Panc1 (cell line): ENCODE measurements around the gene MPHOSPH6. TPM values are rescaled to one million over a fixed set of nuclear protein-coding genes. Genes with fewer than 3 reads are reported as not detected.
"Not testable (repeated sequence)": the region's sequence is repeated elsewhere in the genome, so short reads cannot be mapped to it uniquely, and the experiment has no call there.

ENCODE experiments used
- ATAC-seq: fragments of 200-7000 bp; cut with Tn5 transposase; 2 replicates; pipeline ENCODE4 v1.9.1; 2020; ENCODE audit warnings: mild to moderate bottlenecking, moderate library complexity
- BruUV-seq: library from RNA; stranded (reverse); fragments of 400-500 nt; replicated peaks from 2 replicates; lab custom pipeline; 2021; lab: Mats Ljungman, UMichigan
- CTCF ChIA-PET: fragments of 300-600 bp; sonication (Branson Sonifier 250); formaldehyde crosslinking; loops from one replicate; lab custom pipeline; 2022; ENCODE audit warnings: antibody characterized with exemption; lab: Charles Lee
- POLR2A ChIA-PET: fragments of 300-600 bp; sonication (Branson Sonifier 250); formaldehyde crosslinking; loops from one replicate; lab custom pipeline; 2022; ENCODE audit warnings: antibody characterized with exemption; lab: Charles Lee
- DNase-seq: peaks from one replicate; pipeline ENCODE4 v3.0.0-alpha.2; 2010; ENCODE audit warnings: low read depth, low spot score
- H3K27ac ChIP-seq: 2 replicates; pipeline ENCODE4 v1.5.1; 2011; ENCODE audit warnings: mild to moderate bottlenecking, low read length, inconsistent platforms
- H3K27me3 ChIP-seq: fragments of 200-500 bp; sonication (Bioruptor generic); 2 replicates; pipeline ENCODE4 v1.6.0; 2014; ENCODE audit warnings: low read length, inconsistent platforms; ENCODE audit not compliant: control insufficient read depth, insufficient read depth
- H3K36me3 ChIP-seq: fragments of 200-500 bp; sonication (Bioruptor generic); 2 replicates; pipeline ENCODE4 v1.5.1; 2014; ENCODE audit warnings: inconsistent platforms, mild to moderate bottlenecking, low read length, moderate library complexity; ENCODE audit not compliant: control insufficient read depth, insufficient read depth
- H3K4me1 ChIP-seq: 2 replicates; pipeline ENCODE4 v1.5.1; 2011; ENCODE audit warnings: inconsistent platforms, mild to moderate bottlenecking, low read length, moderate library complexity; ENCODE audit not compliant: control insufficient read depth, insufficient read depth
- H3K4me3 ChIP-seq, 2 experiments: 2 replicates each; pipeline ENCODE4 v1.5.1; 2011 to 2012; ENCODE audit warnings: low read depth in 2 of 2, low read length in 2 of 2, mild to moderate bottlenecking in 2 of 2, inconsistent platforms in 1 of 2, moderate library complexity in 1 of 2
- H3K9me3 ChIP-seq: fragments of 200-500 bp; sonication (Bioruptor generic); 2 replicates; pipeline ENCODE4 v1.5.1; 2014; ENCODE audit warnings: low read depth, mild to moderate bottlenecking, inconsistent platforms, low read length, moderate library complexity; ENCODE audit not compliant: control insufficient read depth, insufficient read depth
- POLR2AphosphoS5 ChIP-seq: IDR thresholded peaks from 2 replicates; pipeline ENCODE4 v1.6.1; 2012; ENCODE audit warnings: mild to moderate bottlenecking, low read depth, low read length, moderate library complexity
- SIN3A ChIP-seq: IDR thresholded peaks from 2 replicates; pipeline ENCODE4 v1.6.1; 2012; ENCODE audit warnings: low read depth, mild to moderate bottlenecking, low read length, moderate library complexity, borderline replicate concordance; ENCODE audit not compliant: insufficient read depth
- TCF7L2 ChIP-seq: IDR thresholded peaks from 2 replicates; pipeline ENCODE4 v1.6.1; 2011; ENCODE audit warnings: mild to moderate bottlenecking, low read depth, low read length, inconsistent platforms
- in situ Hi-C: cut with HindIII; loops from 2 replicates; pipeline ENCODE4 v1.10.0; 2016; ENCODE audit warnings: low sequenced_read_pairs, low pct_unique_long_range_greater_than_20kb
- intact Hi-C: fragments of 100-400 bp; cut with micrococcal nuclease; formaldehyde crosslinking; loops from one replicate; pipeline ENCODE4 v1.10.0; 2022; ENCODE audit not compliant: unreplicated experiment
- total RNA-seq: library from RNA; stranded (reverse); gene quantifications from one replicate; pipeline ENCODE4 v1.2.1, GENCODE V29; 2021; ENCODE audit not compliant: unreplicated experiment
- TF ChIP-seq, protein P1 (sequence below), 2 experiments: IDR thresholded peaks; 2 replicates each; pipeline ENCODE4 v1.6.1; 2011 to 2012; ENCODE audit warnings: low read depth in 2 of 2, control low read depth in 1 of 2, low read length in 1 of 2, mild to moderate bottlenecking in 1 of 2, moderate library complexity in 1 of 2; ENCODE audit not compliant: insufficient read depth in 1 of 2
- TF ChIP-seq, protein P2 (sequence below): fragments of 450-650 bp; IDR thresholded peaks from 2 replicates; pipeline ENCODE4 v1.5.1; 2017; ENCODE audit warnings: mild to moderate bottlenecking

MPHOSPH6 gene
- total RNA-seq, 1 experiment from 2014 or later, result 36.7 TPM

DNA sequence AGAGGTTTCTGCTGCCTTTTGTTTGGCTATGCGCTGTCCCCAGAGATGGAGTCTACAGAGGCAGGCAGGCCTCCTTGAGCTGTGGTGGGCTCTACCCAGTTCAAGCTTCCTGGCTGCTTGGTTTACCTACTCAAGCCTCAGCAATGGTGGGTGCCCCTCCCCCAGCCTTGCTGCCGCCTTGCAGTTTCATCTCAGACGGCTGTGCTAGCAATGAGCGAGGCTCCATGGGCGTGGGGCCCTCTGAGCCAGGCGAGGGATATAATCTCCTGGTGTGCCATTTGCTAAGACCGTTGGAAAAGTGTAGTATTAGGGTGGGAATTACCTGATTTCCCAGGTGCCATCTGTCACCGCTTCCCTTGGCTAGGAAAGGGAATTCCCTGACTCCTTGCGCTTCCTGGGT, 39.3 kb upstream of the MPHOSPH6 start:
- BruUV-seq, H3K4me1 ChIP-seq, in situ Hi-C loops, DNase-seq, CTCF ChIA-PET, H3K36me3 ChIP-seq, H3K9me3 ChIP-seq, H3K4me3 ChIP-seq, intact Hi-C loops, H3K27ac ChIP-seq, POLR2A ChIA-PET, ATAC-seq, H3K27me3 ChIP-seq: not testable (repeated sequence)

DNA sequence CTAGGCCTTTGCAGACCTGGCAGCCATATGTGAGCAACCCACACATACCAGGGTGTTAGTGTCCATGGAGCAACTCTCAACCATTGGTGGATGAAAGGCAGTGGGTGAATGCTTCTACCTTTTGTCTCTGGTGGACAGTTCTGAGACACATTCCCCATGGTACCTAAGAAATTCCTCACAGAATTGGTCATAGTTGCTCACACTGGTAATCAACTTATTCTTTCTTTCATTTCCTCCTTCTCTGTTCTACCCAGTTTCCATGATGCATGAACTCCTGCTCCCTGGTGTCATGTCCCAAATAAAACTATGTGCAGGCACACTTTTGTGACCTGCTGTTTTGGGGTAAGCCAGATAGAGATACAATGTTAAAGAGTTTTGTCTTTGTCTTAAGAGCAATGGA, 33.2 kb upstream of the MPHOSPH6 start:
- ChIA-PET POLR2A (no interaction called here), CTCF (no interaction called here)
- H3K27ac ChIP-seq, result no peak overlapping the region
- in situ Hi-C loops, result no loop called here
- no peak for TF ChIP-seq SIN3A
- TF ChIP-seq POLR2AphosphoS5, result no peak
- TF ChIP-seq, protein P1, sequence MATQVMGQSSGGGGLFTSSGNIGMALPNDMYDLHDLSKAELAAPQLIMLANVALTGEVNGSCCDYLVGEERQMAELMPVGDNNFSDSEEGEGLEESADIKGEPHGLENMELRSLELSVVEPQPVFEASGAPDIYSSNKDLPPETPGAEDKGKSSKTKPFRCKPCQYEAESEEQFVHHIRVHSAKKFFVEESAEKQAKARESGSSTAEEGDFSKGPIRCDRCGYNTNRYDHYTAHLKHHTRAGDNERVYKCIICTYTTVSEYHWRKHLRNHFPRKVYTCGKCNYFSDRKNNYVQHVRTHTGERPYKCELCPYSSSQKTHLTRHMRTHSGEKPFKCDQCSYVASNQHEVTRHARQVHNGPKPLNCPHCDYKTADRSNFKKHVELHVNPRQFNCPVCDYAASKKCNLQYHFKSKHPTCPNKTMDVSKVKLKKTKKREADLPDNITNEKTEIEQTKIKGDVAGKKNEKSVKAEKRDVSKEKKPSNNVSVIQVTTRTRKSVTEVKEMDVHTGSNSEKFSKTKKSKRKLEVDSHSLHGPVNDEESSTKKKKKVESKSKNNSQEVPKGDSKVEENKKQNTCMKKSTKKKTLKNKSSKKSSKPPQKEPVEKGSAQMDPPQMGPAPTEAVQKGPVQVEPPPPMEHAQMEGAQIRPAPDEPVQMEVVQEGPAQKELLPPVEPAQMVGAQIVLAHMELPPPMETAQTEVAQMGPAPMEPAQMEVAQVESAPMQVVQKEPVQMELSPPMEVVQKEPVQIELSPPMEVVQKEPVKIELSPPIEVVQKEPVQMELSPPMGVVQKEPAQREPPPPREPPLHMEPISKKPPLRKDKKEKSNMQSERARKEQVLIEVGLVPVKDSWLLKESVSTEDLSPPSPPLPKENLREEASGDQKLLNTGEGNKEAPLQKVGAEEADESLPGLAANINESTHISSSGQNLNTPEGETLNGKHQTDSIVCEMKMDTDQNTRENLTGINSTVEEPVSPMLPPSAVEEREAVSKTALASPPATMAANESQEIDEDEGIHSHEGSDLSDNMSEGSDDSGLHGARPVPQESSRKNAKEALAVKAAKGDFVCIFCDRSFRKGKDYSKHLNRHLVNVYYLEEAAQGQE (IDR thresholded peaks at IDR 0.05; ENCODE audit: insufficient read depth in 1 of 2, low read depth in 2 of 2, low read length in 1 of 2), result no peak
- TF ChIP-seq, protein P2, sequence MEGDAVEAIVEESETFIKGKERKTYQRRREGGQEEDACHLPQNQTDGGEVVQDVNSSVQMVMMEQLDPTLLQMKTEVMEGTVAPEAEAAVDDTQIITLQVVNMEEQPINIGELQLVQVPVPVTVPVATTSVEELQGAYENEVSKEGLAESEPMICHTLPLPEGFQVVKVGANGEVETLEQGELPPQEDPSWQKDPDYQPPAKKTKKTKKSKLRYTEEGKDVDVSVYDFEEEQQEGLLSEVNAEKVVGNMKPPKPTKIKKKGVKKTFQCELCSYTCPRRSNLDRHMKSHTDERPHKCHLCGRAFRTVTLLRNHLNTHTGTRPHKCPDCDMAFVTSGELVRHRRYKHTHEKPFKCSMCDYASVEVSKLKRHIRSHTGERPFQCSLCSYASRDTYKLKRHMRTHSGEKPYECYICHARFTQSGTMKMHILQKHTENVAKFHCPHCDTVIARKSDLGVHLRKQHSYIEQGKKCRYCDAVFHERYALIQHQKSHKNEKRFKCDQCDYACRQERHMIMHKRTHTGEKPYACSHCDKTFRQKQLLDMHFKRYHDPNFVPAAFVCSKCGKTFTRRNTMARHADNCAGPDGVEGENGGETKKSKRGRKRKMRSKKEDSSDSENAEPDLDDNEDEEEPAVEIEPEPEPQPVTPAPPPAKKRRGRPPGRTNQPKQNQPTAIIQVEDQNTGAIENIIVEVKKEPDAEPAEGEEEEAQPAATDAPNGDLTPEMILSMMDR, result no peak
- no peak for TF ChIP-seq TCF7L2
- no peak overlapping the region for H3K4me3 ChIP-seq
- no peak for ATAC-seq
- no peaks in the 10 kb centered on the region for H3K27me3 ChIP-seq
- no peaks in the 10 kb centered on the region for H3K9me3 ChIP-seq
- intact Hi-C loops, result no loop called here
- no peaks in the 10 kb centered on the region for H3K36me3 ChIP-seq
- H3K4me1 ChIP-seq, result no peaks in the 10 kb centered on the region
- no peak for DNase-seq
- no TSS peak for BruUV-seq

DNA sequence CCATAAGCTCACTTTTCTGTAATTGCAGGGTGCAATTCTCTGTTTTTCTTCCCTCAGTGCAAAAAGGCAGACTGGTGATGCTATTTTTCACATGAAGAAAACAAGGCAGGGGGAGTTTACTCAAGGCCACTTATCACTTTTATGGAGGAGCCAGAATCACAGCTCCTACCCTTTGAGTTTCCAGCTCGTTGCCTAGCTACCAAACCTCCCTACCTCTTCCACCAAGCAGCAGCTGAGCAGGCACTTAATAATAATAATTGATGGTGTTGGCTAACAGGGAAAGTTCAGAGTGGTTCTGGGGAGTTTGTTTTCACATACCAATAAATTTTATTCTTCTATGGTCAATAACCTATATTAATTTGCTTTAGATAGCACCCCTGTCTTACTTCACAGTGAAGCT, 31.9 kb upstream of the MPHOSPH6 start:
- Histone ChIP-seq H3K27me3 (no peaks in the 10 kb centered on the region), H3K4me1 (no peaks in the 10 kb centered on the region), H3K9me3 (no peaks in the 10 kb centered on the region), H3K36me3 (no peaks in the 10 kb centered on the region), H3K27ac (no peak overlapping the region), H3K4me3 (no peak overlapping the region)
- ChIA-PET POLR2A (no interaction called here), CTCF (interaction anchor here (0.7 kb wide), 1 partner anchor 1495 kb away, joined by 3 read pairs; no protein-coding TSS in a partner anchor)
- intact Hi-C loops (no loop called here), in situ Hi-C loops (no loop called here)
- BruUV-seq, result no TSS peak
- no peak for ATAC-seq
- no peak for DNase-seq
- TF ChIP-seq POLR2AphosphoS5 (no peak), TCF7L2 (no peak), SIN3A (no peak)
- TF ChIP-seq, protein P2, result no peak
- TF ChIP-seq, protein P1 (IDR thresholded peaks at IDR 0.05; ENCODE audit: insufficient read depth in 1 of 2, low read depth in 2 of 2, low read length in 1 of 2), result no peak
